ENCODE measurements around the gene ATP11B. TPM values are rescaled to one million over a fixed set of nuclear protein-coding genes. Genes with fewer than 3 reads are reported as not detected.
"Not testable (repeated sequence)": the region's sequence is repeated elsewhere in the genome, so short reads cannot be mapped to it uniquely, and the experiment has no call there.

Gene ATP11B
- total RNA-seq, 1 donor from 2014 or later, result 87.9 TPM

DNA sequence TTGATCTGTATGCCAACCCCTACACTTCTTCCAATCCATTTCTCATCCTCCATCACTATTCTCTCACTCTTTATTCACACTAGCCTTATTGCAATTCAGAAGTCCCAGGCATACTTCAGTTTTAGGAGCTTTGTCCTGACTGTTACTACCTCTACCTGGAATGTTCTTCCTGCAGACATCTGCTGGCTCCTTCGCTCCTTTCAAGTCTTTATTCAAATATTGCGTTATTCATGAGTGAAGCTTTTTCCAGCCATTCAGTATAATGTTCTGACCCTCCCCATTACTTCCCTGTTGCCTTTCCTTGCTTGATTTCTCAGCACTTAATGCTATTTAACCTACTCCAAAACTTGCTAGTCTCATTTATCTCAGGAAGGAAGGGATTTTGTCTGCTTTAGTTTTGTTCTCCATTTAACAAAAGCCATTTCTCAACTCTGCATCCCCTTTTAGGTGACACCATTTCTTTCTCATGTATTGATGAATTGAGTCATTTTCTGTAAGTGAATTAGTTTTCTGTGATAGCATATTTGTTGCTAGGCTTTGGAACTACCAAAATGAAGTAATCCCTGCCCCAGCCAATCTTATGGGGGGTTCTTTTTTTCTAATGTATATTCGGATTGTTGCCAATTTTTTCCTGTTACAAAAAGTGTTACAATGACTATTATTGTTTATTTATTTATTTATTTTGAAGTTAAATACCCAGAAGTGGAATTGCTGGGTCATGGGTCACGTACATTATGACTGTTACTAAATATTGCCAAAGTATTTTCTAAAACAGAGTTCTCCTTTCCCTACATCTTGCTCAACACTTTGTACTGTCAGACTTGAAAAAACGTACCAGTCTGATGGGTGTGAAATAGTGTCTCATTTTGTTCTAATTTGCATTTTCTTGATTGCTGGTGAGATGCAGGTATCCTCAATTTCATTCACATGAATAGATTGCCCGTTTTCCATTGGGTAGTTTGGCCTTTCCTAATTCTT is 9.4 kb downstream of the ATP11B start:
- DNase-seq, result no peak
- intact Hi-C loops (cut with micrococcal nuclease), result no loop called here
- H3K36me3 Mint-ChIP-seq (ENCODE audit: low read depth), result peaks cover 13% of the 10 kb centered on the region
- H3K27ac Mint-ChIP-seq, result no peak overlapping the region
- peaks cover 25% of the 10 kb centered on the region for H3K4me1 Mint-ChIP-seq
- H3K4me3 Mint-ChIP-seq, result no peak overlapping the region
- H3K9me3 Mint-ChIP-seq, result no peaks in the 10 kb centered on the region
- no peaks in the 10 kb centered on the region for H3K27me3 Mint-ChIP-seq

DNA sequence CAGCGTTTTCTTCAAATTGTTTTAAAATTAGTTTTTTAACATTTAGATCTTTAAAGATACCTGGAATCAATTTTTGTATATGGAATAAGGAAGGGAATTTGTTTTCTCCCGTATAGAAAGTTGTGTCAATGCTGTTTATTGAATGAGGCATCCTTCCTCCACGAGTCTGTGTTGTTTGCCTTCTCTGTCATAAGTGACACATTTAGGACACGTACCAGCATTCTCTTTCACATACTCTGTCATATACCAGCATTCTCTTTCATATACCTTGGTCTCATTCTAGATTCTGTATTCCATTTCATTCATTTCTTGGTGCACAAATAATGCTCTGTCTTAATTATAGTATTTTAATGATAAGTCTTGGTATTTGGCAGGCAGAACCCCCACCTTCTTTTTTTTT is 10.3 kb downstream of the ATP11B start:
- H3K9me3 Mint-ChIP-seq, result no peaks in the 10 kb centered on the region
- H3K4me3 Mint-ChIP-seq, result no peak overlapping the region
- DNase-seq, result no peak
- H3K36me3 Mint-ChIP-seq (ENCODE audit: low read depth), result peaks cover 11% of the 10 kb centered on the region
- no peaks in the 10 kb centered on the region for H3K27me3 Mint-ChIP-seq
- peaks cover 23% of the 10 kb centered on the region for H3K4me1 Mint-ChIP-seq
- no peak overlapping the region for H3K27ac Mint-ChIP-seq
- intact Hi-C loops (cut with micrococcal nuclease), result no loop called here

DNA sequence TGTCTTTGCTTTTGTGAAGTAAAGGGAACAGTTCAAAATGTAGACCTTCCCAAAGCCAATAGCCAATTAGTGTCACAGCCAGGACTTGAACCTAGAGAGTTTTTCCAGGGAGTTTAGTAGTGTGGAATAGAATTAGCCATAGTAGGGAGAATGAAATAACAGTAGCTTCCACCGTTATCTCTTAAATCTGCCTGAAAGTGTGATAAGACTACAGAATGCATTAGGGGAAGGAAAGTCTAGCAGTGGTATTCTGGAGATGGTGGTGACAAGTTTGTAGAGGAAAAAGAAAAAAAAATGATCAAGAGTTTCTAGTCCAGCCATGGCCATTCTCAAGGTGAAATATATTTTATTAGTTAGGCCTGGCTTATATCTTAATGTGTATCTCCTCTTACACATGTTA is 13.8 kb downstream of the ATP11B start:
- no peak overlapping the region for H3K4me3 Mint-ChIP-seq
- H3K4me1 Mint-ChIP-seq, result peaks cover 30% of the 10 kb centered on the region
- intact Hi-C loops (cut with micrococcal nuclease), result no loop called here
- no peak for DNase-seq
- no peaks in the 10 kb centered on the region for H3K9me3 Mint-ChIP-seq
- peaks cover 18% of the 10 kb centered on the region for H3K36me3 Mint-ChIP-seq (ENCODE audit: low read depth)
- no peaks in the 10 kb centered on the region for H3K27me3 Mint-ChIP-seq
- no peak overlapping the region for H3K27ac Mint-ChIP-seq

DNA sequence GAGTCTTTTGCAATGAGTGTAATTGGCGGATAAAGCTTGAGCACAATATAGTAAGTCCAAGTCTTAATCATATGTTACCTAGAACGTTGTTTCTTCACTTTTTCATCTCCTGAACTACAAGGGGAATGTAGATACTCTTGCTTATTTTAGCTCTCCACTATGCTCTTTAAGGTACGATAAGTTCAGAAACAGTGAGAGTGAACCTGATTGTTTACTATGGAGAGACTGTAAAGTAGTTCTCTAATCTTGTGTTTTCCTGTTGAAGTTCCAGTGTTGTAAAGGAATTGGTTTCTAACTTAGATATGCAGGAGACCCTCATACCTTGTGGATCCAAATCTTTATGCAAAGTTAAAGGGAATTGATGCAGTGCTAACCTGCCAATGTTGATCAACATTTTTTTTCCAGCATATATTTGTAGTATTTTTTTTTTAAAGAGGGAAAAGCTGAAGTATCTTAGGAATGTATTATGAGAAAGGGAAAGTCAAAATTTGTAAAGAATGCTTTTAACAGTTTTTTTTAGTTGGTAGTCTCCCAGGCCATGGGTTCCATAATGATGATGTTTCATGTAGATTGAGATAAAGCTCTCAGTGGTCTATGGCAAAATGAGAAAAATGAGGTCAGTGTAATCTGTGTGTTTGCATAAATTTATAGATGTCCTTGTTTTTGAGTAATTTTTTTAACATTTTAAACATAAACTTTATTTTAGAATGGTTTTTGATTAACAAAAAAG is 14.9 kb downstream of the ATP11B start:
- DNase-seq, result no peak
- peaks cover 18% of the 10 kb centered on the region for H3K36me3 Mint-ChIP-seq (ENCODE audit: low read depth)
- H3K9me3 Mint-ChIP-seq, result no peaks in the 10 kb centered on the region
- no peaks in the 10 kb centered on the region for H3K27me3 Mint-ChIP-seq
- no peak overlapping the region for H3K27ac Mint-ChIP-seq
- intact Hi-C loops (cut with micrococcal nuclease), result no loop called here
- peaks cover 28% of the 10 kb centered on the region for H3K4me1 Mint-ChIP-seq
- no peak overlapping the region for H3K4me3 Mint-ChIP-seq

DNA sequence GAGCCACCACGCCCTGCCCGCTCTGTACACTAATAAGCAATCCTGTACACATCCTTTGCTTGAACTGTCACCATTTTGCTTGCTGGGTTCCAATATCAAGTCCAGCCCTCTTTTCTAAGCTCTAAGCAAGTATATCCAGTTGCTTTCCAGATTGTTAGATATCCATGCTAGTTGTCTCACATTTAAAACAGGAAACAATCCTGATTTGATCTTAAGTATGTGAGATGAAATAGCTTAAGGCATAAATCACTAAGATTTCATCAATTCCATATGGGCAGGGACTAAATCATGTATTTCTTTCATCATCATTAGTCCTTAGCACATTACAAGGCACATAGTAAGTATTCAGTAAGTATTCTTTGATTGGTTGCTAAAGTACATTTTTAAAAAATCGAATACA is 16.2 kb downstream of the ATP11B start:
- no peaks in the 10 kb centered on the region for H3K27me3 Mint-ChIP-seq
- H3K4me3 Mint-ChIP-seq, result no peak overlapping the region
- no peaks in the 10 kb centered on the region for H3K9me3 Mint-ChIP-seq
- H3K27ac Mint-ChIP-seq, result no peak overlapping the region
- peaks cover 16% of the 10 kb centered on the region for H3K36me3 Mint-ChIP-seq (ENCODE audit: low read depth)
- DNase-seq, result no peak
- intact Hi-C loops (cut with micrococcal nuclease), result no loop called here
- H3K4me1 Mint-ChIP-seq, result peaks cover 25% of the 10 kb centered on the region

DNA sequence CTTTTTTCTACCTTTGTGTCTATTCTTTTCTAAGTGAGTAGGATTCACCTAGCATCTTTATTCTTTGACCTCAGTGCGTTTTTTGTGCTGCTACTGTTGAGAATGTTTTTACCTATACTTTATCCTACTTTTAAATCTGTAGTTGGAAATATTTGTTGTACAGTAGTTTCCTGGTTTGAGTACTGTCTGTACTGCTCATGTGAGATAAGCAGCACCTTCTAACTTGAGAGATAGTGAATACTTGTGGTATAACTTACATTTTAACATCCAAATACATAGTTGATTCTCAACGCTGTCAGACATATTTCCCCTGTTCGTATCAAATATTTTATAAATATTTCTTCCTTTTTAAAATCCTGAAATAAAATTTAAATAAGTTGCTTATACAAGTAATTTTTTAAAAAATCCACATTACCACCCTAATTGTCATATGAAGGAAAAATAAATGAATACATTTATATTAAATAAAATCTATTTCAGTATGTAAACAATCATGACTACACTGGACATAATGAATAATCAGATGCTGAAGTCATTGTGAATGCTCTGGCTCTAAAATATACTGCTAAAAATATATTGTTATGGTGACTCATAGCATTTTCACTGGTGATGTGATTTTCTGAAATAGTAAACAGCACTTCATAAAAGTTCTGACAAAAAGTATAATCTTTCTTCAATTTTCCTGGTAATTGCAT is 17.4 kb downstream of the ATP11B start:
- no peaks in the 10 kb centered on the region for H3K27me3 Mint-ChIP-seq
- no peak for DNase-seq
- H3K9me3 Mint-ChIP-seq, result no peaks in the 10 kb centered on the region
- no peak overlapping the region for H3K4me3 Mint-ChIP-seq
- no peak overlapping the region for H3K27ac Mint-ChIP-seq
- H3K4me1 Mint-ChIP-seq, result peaks cover 23% of the 10 kb centered on the region
- intact Hi-C loops (cut with micrococcal nuclease), result no loop called here
- H3K36me3 Mint-ChIP-seq (ENCODE audit: low read depth), result peaks cover 12% of the 10 kb centered on the region

DNA sequence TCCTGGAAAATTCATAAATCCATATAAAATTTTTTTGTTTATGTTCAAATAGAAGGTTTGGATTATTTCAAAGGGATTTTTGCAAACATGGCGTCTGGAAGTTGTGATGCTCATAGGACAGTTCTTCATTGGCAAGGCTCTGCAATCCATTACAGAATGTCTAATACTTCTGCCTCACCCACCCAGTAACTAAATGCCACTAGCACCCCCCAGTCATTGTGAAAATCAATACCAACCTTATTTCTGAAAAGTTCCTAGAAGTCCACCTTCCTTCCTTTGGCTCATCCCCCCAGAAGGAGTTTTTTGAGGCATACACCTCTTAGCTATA is 17.9 kb downstream of the ATP11B start:
- H3K27me3 Mint-ChIP-seq, result no peaks in the 10 kb centered on the region
- H3K9me3 Mint-ChIP-seq, result no peaks in the 10 kb centered on the region
- no peak overlapping the region for H3K27ac Mint-ChIP-seq
- H3K4me3 Mint-ChIP-seq, result no peak overlapping the region
- intact Hi-C loops (cut with micrococcal nuclease), result no loop called here
- DNase-seq, result no peak
- peaks cover 23% of the 10 kb centered on the region for H3K4me1 Mint-ChIP-seq
- peaks cover 12% of the 10 kb centered on the region for H3K36me3 Mint-ChIP-seq (ENCODE audit: low read depth)

DNA sequence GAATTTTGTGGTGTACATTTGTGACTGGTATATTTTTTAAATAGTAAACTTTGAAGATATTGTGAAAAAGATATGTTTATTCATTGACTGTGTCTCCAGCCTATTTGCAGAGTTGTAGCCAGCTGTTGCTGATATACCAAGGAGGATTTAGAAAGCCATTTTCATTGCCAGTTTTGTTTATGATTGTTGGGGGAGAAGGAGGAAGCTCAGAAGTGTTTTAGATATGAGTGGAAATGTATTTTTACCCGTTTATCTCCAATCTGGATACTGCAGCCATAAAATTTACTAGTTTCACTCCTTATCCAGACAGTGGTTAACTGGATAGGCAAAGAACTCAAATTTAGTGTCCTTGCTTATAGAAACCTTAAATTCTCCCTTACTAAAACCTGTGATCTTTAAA is 18.8 kb downstream of the ATP11B start:
- intact Hi-C loops (cut with micrococcal nuclease), result no loop called here
- DNase-seq, result no peak
- Mint-ChIP-seq H3K4me3 (no peak overlapping the region), H3K27ac (no peak overlapping the region), H3K4me1 (peaks cover 18% of the 10 kb centered on the region), H3K27me3 (no peaks in the 10 kb centered on the region), H3K9me3 (no peaks in the 10 kb centered on the region), H3K36me3 (ENCODE audit: low read depth) (peaks cover 11% of the 10 kb centered on the region)

DNA sequence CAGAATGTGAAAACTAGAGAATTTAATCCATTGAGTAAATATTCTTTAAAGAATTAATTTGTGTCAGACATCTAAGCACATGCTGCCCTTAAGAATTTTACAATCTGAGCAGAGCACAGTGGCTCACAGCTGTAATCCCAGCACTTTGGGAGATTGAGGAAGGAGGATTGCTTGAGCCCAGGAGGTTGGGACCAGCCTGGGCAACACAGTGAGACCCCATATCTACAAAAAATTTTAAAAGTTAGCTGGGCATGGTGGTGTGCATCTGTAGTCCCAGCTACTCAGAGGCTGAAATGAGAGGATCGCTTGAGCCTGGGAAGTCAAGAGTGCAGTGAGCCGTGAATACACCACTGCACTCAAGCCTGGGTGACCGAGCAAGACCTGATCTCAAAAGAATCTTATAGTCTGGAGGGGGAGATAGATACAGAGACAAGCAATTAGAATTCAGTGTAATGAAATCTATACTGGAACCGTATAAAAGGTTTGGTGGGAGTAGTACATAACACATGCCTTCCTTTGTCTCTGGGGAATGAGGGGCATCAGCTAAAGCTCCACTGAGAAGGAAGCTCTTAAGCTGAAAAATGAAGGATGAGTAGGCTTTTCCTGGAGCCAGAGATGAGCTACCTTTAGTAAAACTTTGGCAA is 21.2 kb downstream of the ATP11B start:
- Mint-ChIP-seq H3K4me3 (no peak overlapping the region), H3K27me3 (no peaks in the 10 kb centered on the region), H3K4me1 (peaks cover 17% of the 10 kb centered on the region), H3K9me3 (no peaks in the 10 kb centered on the region), H3K27ac (no peak overlapping the region), H3K36me3 (ENCODE audit: low read depth) (peaks cover 9% of the 10 kb centered on the region)
- DNase-seq, result no peak
- intact Hi-C loops (cut with micrococcal nuclease), result no loop called here

DNA sequence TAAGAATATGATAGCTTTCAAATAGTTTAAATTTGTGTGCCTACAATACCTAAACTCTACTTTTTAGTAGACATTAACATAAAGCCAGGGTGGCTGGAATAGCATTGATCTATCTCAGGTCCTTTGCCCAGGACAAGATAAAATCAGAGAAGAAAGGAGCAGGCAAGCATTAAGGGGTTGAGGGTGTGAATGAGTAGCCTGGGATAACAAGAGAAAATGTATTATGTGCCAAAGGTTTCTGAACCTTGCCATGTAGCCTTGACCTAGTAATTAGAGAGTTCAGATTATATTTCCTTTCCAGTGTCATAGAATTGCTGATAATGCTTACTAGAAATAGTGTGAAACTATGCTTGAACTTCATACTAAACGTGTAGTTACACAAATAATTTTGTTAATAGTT is 22.9 kb downstream of the ATP11B start:
- Mint-ChIP-seq H3K27me3 (no peaks in the 10 kb centered on the region), H3K27ac (no peak overlapping the region), H3K4me3 (no peak overlapping the region), H3K9me3 (no peaks in the 10 kb centered on the region), H3K36me3 (ENCODE audit: low read depth) (peaks cover 14% of the 10 kb centered on the region), H3K4me1 (peaks cover 14% of the 10 kb centered on the region)
- intact Hi-C loops (cut with micrococcal nuclease), result no loop called here
- DNase-seq, result no peak

DNA sequence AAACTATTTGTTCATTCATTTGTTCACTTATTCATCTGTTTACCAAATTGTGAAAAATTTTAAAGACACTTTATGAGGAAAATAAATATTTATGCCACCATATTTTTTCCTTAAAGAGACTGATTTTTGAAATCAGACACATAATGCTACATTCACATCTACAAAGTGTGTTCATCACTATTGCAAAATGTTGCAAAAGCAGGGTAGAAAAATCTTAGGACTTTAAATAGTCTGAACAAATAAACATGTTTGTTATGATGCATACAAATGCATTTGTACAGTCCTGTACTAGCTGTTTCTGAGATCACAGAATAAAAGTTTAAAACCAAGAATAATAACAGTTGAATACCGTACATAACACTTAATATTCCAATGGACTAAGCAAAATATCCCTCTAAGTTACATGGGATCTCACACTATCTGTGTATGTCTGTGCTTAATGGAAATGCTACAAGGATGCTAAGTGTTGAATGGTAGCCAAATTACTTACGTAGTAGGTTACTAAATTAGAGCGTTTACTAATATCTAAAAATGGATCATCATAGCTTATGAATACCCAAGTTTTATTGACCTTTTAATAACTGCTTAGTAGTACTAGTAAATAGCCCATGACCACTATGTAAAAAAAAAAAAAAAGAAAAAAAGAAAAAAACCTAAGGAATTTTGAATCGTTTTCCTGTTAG is 25.1 kb downstream of the ATP11B start:
- Mint-ChIP-seq H3K27ac (no peak overlapping the region), H3K36me3 (ENCODE audit: low read depth) (peaks cover 28% of the 10 kb centered on the region), H3K9me3 (no peaks in the 10 kb centered on the region), H3K4me1 (peaks cover 7% of the 10 kb centered on the region), H3K4me3 (no peak overlapping the region), H3K27me3 (no peaks in the 10 kb centered on the region)
- intact Hi-C loops (cut with micrococcal nuclease), result no loop called here
- DNase-seq, result no peak

DNA sequence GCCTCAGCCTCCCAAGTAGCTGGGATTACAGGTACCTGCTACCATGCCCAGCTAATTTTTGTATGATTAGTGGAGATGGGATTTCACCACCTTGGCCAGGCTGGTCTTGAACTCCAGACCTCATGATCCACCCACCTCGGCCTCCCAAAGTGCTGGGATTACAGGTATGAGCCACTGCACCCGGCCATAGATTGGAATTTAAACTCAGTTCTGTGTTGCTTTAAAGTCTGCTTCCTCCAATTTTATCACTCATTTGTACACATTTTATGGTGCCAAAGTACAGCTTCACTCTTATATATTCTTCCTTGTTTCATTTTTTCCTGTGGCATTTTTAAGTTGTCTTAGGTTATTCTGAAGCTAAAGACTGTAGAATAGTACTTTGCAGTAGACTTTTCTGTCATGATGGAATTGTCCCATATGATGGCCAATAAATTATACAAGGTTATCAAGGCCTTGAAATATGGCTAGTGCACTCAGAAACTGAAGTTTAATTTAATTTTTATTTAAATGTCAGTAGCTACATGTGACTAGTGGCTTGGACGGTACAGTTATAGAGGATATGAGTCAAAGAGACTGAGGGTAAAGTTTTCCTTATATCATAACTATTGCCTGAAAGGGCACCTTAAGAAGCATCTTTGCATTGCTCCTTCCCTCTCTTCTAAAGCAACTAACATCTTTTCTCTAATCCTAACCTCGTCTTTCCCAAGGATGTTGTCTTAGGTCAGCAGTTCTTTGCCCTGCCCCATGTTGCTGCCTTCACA is 28.1 kb downstream of the ATP11B start:
- Mint-ChIP-seq H3K4me3 (no peak overlapping the region), H3K9me3 (no peaks in the 10 kb centered on the region), H3K36me3 (ENCODE audit: low read depth) (peaks cover 43% of the 10 kb centered on the region), H3K27ac (no peak overlapping the region), H3K4me1 (peaks cover 13% of the 10 kb centered on the region), H3K27me3 (no peaks in the 10 kb centered on the region)
- DNase-seq, result no peak
- intact Hi-C loops (cut with micrococcal nuclease), result no loop called here

DNA sequence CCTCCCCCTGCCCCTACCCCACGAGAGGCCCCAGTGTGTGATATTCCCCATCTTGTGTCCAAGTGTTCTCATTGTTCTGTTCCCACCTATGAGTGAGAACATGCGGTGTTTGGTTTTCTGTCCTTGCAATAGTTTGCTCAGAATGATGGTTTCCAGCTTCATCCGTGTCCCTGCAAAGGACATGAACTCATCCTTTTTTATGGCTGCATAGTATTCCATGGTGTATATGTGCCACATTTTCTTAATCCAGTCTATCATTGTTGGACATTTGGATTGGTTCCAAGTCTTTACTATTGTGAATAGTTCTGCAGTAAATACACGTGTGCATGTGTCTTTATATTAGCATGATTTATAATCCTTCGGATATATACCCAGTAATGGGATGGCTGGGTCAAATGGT is 29.0 kb downstream of the ATP11B start:
- H3K4me1 Mint-ChIP-seq, result peaks cover 13% of the 10 kb centered on the region
- intact Hi-C loops (cut with micrococcal nuclease); DNase-seq; H3K9me3 Mint-ChIP-seq; H3K27me3 Mint-ChIP-seq; H3K27ac Mint-ChIP-seq; H3K4me3 Mint-ChIP-seq: not testable (repeated sequence)
- peaks cover 49% of the 10 kb centered on the region for H3K36me3 Mint-ChIP-seq (ENCODE audit: low read depth)
